ENCODE measurements around the gene FBXO45. TPM values are rescaled to one million over a fixed set of nuclear protein-coding genes. Genes with fewer than 3 reads are reported as not detected.

FBXO45 gene
- total RNA-seq, 2 donors from 2014 or later = 15.9 to 16.4 TPM

GRCh38 chr3:196600359-196600758 lies 31.9 kb downstream of the FBXO45 start:
- Mint-ChIP-seq H3K36me3 (ENCODE audit: low read depth) (no peaks in the 10 kb centered on the region), H3K4me3 (no peak overlapping the region), H3K27me3 (ENCODE audit: insufficient read depth) (no peaks in the 10 kb centered on the region), H3K27ac (no peak overlapping the region), H3K4me1 (no peaks in the 10 kb centered on the region), H3K9me3 (peaks cover 6% of the 10 kb centered on the region)
- Histone ChIP-seq H3K36me3 (ENCODE audit: control insufficient read depth, insufficient read depth, low read length) (no peaks in the 10 kb centered on the region), H3K27me3 (ENCODE audit: control insufficient read depth, insufficient read depth, low read length, poor library complexity, severe bottlenecking) (no peaks in the 10 kb centered on the region), H3K9ac (ENCODE audit: extremely low read depth, low read length, poor library complexity, severe bottlenecking) (no peak overlapping the region), H3K4me1 (ENCODE audit: control insufficient read depth, insufficient read depth, low read length) (no peaks in the 10 kb centered on the region), H3K4me3 (ENCODE audit: low read length) (no peak overlapping the region), H3K9me3 (ENCODE audit: control insufficient read depth, low read length) (no peaks in the 10 kb centered on the region), H3K27ac (ENCODE audit: low read depth, low read length) (no peak overlapping the region)
- no peak for TF ChIP-seq CTCF (conservative IDR thresholded peaks at IDR 0.05)
- 86 to 90% methylated on average over 5 to 7 of the region's 7 CpGs for WGBS, 2 experiments (ENCODE audit: insufficient coverage in 1 of 2, insufficient read length in 1 of 2)
- DNase-seq = peak; percentile 9

GRCh38 chr3:196602673-196603072 lies 34.2 kb downstream of the FBXO45 start:
- H3K4me3 Mint-ChIP-seq = no peak overlapping the region
- no peaks in the 10 kb centered on the region for H3K27me3 Mint-ChIP-seq (ENCODE audit: insufficient read depth)
- no peaks in the 10 kb centered on the region for H3K36me3 Mint-ChIP-seq (ENCODE audit: low read depth)
- no peaks in the 10 kb centered on the region for H3K4me1 Mint-ChIP-seq
- Histone ChIP-seq H3K4me3 (ENCODE audit: low read length) (no peak overlapping the region), H3K27me3 (ENCODE audit: control insufficient read depth, insufficient read depth, low read length, poor library complexity, severe bottlenecking) (no peaks in the 10 kb centered on the region), H3K27ac (ENCODE audit: low read depth, low read length) (no peak overlapping the region), H3K9me3 (ENCODE audit: control insufficient read depth, low read length) (no peaks in the 10 kb centered on the region), H3K4me1 (ENCODE audit: control insufficient read depth, insufficient read depth, low read length) (no peaks in the 10 kb centered on the region), H3K9ac (ENCODE audit: extremely low read depth, low read length, poor library complexity, severe bottlenecking) (no peak overlapping the region), H3K36me3 (ENCODE audit: control insufficient read depth, insufficient read depth, low read length) (no peaks in the 10 kb centered on the region)
- peaks cover 6% of the 10 kb centered on the region for H3K9me3 Mint-ChIP-seq
- no peak for TF ChIP-seq CTCF (conservative IDR thresholded peaks at IDR 0.05)
- WGBS, 2 experiments (ENCODE audit: insufficient coverage in 1 of 2, insufficient read length in 1 of 2) = 96 to 100% methylated on average over 6 of the region's 6 CpGs
- H3K27ac Mint-ChIP-seq = no peak overlapping the region
- no peak for DNase-seq

GRCh38 chr3:196603683-196604082 lies 35.2 kb downstream of the FBXO45 start:
- Mint-ChIP-seq H3K36me3 (ENCODE audit: low read depth) (no peaks in the 10 kb centered on the region), H3K4me3 (no peak overlapping the region), H3K27ac (no peak overlapping the region), H3K4me1 (no peaks in the 10 kb centered on the region), H3K27me3 (ENCODE audit: insufficient read depth) (no peaks in the 10 kb centered on the region), H3K9me3 (peaks cover under 1% of the 10 kb centered on the region)
- WGBS, 2 experiments (ENCODE audit: insufficient coverage in 1 of 2, insufficient read length in 1 of 2) = 94 to 95% methylated on average over 4 to 7 of the region's 7 CpGs
- Histone ChIP-seq H3K36me3 (ENCODE audit: control insufficient read depth, insufficient read depth, low read length) (no peaks in the 10 kb centered on the region), H3K9me3 (ENCODE audit: control insufficient read depth, low read length) (no peaks in the 10 kb centered on the region), H3K4me1 (ENCODE audit: control insufficient read depth, insufficient read depth, low read length) (no peaks in the 10 kb centered on the region), H3K9ac (ENCODE audit: extremely low read depth, low read length, poor library complexity, severe bottlenecking) (no peak overlapping the region), H3K4me3 (ENCODE audit: low read length) (no peak overlapping the region), H3K27me3 (ENCODE audit: control insufficient read depth, insufficient read depth, low read length, poor library complexity, severe bottlenecking) (no peaks in the 10 kb centered on the region), H3K27ac (ENCODE audit: low read depth, low read length) (no peak overlapping the region)
- DNase-seq = peak; percentile 15
- TF ChIP-seq CTCF (conservative IDR thresholded peaks at IDR 0.05) = no peak
